Common myeloid progenitor, CD34-positive (primary cell): ENCODE data around the gene CRYGC.

ENCODE experiments used
- CTCF ChIA-PET: fragments of 350-600 bp; sonication (Branson Sonifier 250); formaldehyde crosslinking; loops from one replicate; lab custom pipeline; 2021; ENCODE audit warnings: antibody characterized with exemption; lab: Charles Lee
- POLR2A ChIA-PET: fragments of 350-600 bp; sonication (Branson Sonifier 250); formaldehyde crosslinking; loops from one replicate; lab custom pipeline; 2021; ENCODE audit warnings: antibody characterized with exemption; lab: Charles Lee
- DNase-seq, 3 donors: peaks; one replicate each; pipeline versions ENCODE4 v3.0.0 to v3.0.0-alpha.2; 2013
- H3K27ac ChIP-seq, 2 experiments: 1 replicate in 1 of 2; 2 replicates in 1 of 2; pipeline ENCODE4 v1.7.0; 2013; ENCODE audit warnings: inconsistent platforms in 2 of 2, low read length in 2 of 2, mild to moderate bottlenecking in 2 of 2, low read depth in 1 of 2, moderate library complexity in 1 of 2; ENCODE audit not compliant: severe bottlenecking in 2 of 2, insufficient read depth in 1 of 2, poor library complexity in 1 of 2
- H3K27me3 ChIP-seq, 5 experiments: replicated peaks in 2 of 5; 1 replicate in 3 of 5; 2 replicates in 2 of 5; pipeline versions ENCODE4 v1.6.1 to v1.7.0; 2013; ENCODE audit warnings: low read length in 4 of 5, mild to moderate bottlenecking in 2 of 5, moderate library complexity in 2 of 5, inconsistent platforms in 1 of 5; ENCODE audit not compliant: insufficient read depth in 5 of 5, control insufficient read depth in 4 of 5
- H3K36me3 ChIP-seq, 4 experiments: 1 replicate in 2 of 4; 2 replicates in 2 of 4; pipeline versions ENCODE4 v1.6.1 to v1.7.0; 2013; ENCODE audit warnings: low read length in 3 of 4, control low read depth in 1 of 4, mild to moderate bottlenecking in 1 of 4; ENCODE audit not compliant: control insufficient read depth in 4 of 4, insufficient read depth in 4 of 4
- H3K4me1 ChIP-seq, 4 experiments: 1 replicate in 3 of 4; 2 replicates in 1 of 4; pipeline versions ENCODE4 v1.6.1 to v1.7.1; 2013; ENCODE audit warnings: low read length in 3 of 4, mild to moderate bottlenecking in 3 of 4, control low read depth in 1 of 4, inconsistent platforms in 1 of 4, moderate library complexity in 1 of 4; ENCODE audit not compliant: control insufficient read depth in 4 of 4, insufficient read depth in 4 of 4; ENCODE audit errors: control extremely low read depth in 1 of 4
- H3K4me3 ChIP-seq, 7 experiments: 1 replicate in 4 of 7; 2 replicates in 3 of 7; pipeline versions ENCODE4 v1.5.1 to v1.7.0; 2013; ENCODE audit warnings: mild to moderate bottlenecking in 7 of 7, low read length in 6 of 7, moderate library complexity in 6 of 7, inconsistent platforms in 2 of 7, low read depth in 2 of 7, control low read depth in 1 of 7; ENCODE audit not compliant: insufficient read depth in 4 of 7, control insufficient read depth in 1 of 7; ENCODE audit errors: extremely low read depth in 1 of 7
- H3K9me3 ChIP-seq, 5 experiments: 1 replicate in 4 of 5; 2 replicates in 1 of 5; pipeline versions ENCODE4 v1.6.1 to v1.7.1; 2013; ENCODE audit warnings: low read length in 4 of 5, mild to moderate bottlenecking in 2 of 5, inconsistent platforms in 1 of 5, low read depth in 1 of 5, moderate library complexity in 1 of 5; ENCODE audit not compliant: control insufficient read depth in 4 of 5, insufficient read depth in 2 of 5; ENCODE audit errors: control extremely low read depth in 1 of 5
- WGBS: methylation state at CpG from one replicate; pipeline ENCODE4 v1.1.5; 2013; ENCODE audit not compliant: insufficient coverage; 5-methylcytosine and 5-hydroxymethylcytosine counted together

Gene CRYGC

DNA sequence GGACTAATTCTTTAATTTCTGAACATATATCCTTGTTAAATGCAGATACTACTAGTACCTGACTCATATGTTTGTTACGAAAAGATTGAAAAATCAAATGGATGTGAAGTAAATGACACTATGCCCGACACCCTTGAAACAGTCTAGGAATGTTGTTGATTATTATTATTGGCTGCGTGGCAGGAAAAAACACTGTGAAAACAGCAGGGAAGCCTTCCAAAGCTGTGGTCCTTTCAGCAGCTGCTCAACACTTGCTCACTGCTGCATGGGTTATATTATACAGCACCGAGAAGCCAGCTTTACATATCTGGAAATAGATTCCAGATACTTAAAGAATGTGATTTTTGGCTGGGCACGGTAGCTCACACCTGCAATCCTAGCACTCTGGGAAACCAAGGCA, 31.8 kb downstream of the CRYGC start:
- H3K27ac ChIP-seq, result no peak overlapping the region
- H3K4me1 ChIP-seq, result peaks cover 7 to 37% (median 16%) of the 10 kb centered on the region in 4 experiments
- no peaks in the 10 kb centered on the region for H3K9me3 ChIP-seq
- 97% methylated on average over 5 of the region's 5 CpGs for WGBS
- H3K4me3 ChIP-seq, result no peak overlapping the region
- ChIA-PET CTCF (interaction anchor here (1.5 kb wide), 1 partner anchor 340 kb away, joined by 3 read pairs; no protein-coding TSS in a partner anchor), POLR2A (no interaction called here)
- no peak for DNase-seq
- H3K36me3 ChIP-seq, result no peaks in the 10 kb centered on the region
- no peaks in the 10 kb centered on the region for H3K27me3 ChIP-seq

DNA sequence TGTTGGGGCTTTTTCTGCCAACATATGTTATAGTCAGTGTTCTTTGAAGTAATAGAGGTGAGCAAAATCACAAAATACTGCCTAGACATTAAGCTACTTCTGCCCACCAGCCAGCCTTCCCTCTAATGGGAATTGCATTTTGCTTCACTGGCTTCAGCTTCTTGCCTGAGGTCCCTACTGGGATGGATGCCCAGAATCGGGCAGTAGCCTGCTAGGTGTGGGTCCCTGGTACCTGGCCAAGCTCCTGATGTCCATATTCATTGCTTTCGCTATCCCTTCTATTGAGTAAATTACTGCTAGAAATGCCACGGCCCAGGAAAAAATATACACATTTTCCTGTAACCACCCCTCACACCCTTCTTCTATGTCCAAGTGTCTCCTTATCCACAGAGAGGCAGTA, 32.3 kb downstream of the CRYGC start:
- H3K36me3 ChIP-seq, result no peaks in the 10 kb centered on the region
- POLR2A ChIA-PET, result no interaction called here
- no peak overlapping the region for H3K4me3 ChIP-seq
- CTCF ChIA-PET, result no interaction called here
- 90% methylated on average over 2 of the region's 3 CpGs for WGBS
- H3K27ac ChIP-seq, result no peak overlapping the region
- H3K27me3 ChIP-seq, result no peaks in the 10 kb centered on the region
- H3K9me3 ChIP-seq, result no peaks in the 10 kb centered on the region
- DNase-seq, result no peak
- peaks cover 7 to 35% (median 16%) of the 10 kb centered on the region in 4 experiments for H3K4me1 ChIP-seq

DNA sequence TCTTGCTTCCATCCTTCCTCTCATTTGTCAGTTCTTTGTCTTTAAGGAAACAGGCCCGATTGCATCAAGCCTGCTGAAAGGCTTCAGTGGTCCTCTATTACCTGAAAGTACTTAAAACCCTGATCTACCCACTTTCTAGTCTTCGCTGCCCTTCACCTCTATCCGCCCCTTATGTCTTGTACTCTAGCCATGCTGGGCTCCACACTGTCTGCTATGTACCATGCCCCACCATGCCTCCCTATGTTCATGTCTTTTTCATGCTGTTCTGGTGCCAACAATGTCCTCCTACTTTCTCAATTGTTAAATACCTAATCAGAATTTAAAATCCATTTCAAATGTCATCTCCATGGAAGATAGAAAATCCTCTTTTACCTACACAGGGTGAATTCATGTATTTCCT, 33.5 kb downstream of the CRYGC start:
- ChIA-PET POLR2A (no interaction called here), CTCF (interaction anchor here (1.0 kb wide), 1 partner anchor 10 kb away, joined by 3 read pairs; no protein-coding TSS in a partner anchor)
- no peak overlapping the region for H3K27ac ChIP-seq
- H3K27me3 ChIP-seq, result no peaks in the 10 kb centered on the region
- WGBS, result 60% methylated on average over 3 of the region's 3 CpGs
- DNase-seq, result no peak
- no peak overlapping the region for H3K4me3 ChIP-seq
- no peaks in the 10 kb centered on the region for H3K36me3 ChIP-seq
- H3K4me1 ChIP-seq, result peaks cover 5 to 23% (median 11%) of the 10 kb centered on the region in 4 experiments
- no peaks in the 10 kb centered on the region for H3K9me3 ChIP-seq

DNA sequence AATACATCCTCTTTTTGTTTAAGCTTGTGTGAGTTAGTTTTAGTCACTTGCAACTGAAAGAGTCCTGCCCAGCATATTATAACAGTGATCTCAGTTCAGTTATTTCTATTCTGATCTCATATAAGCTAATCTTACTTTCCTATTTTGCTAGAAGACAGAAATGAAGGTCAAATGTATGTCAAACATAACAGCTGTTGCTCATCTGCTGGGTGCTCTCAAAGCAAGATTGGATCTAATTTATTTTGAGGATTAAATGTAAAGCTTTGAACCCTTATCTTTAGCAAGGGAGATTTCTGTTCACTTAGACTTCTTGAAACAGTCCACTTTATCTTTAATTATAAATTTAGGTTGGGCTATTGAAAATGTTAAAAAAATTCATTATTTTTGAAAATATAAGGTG, 36.5 kb downstream of the CRYGC start:
- peaks cover 0 to 9% (median 2%) of the 10 kb centered on the region in 4 experiments for H3K4me1 ChIP-seq
- POLR2A ChIA-PET, result no interaction called here
- no peaks in the 10 kb centered on the region for H3K36me3 ChIP-seq
- CTCF ChIA-PET, result interaction anchor here (0.8 to 1.4 kb wide), 2 partner anchors 9 to 17 kb away, joined by 3 read pairs; no protein-coding TSS in a partner anchor
- peak in 1 of 3 donors; percentile 12 for DNase-seq
- H3K9me3 ChIP-seq, result peaks cover 0 to 7% (median 3%) of the 10 kb centered on the region in 5 experiments
- H3K4me3 ChIP-seq, result no peak overlapping the region
- H3K27ac ChIP-seq, result no peak overlapping the region
- no peaks in the 10 kb centered on the region for H3K27me3 ChIP-seq

DNA sequence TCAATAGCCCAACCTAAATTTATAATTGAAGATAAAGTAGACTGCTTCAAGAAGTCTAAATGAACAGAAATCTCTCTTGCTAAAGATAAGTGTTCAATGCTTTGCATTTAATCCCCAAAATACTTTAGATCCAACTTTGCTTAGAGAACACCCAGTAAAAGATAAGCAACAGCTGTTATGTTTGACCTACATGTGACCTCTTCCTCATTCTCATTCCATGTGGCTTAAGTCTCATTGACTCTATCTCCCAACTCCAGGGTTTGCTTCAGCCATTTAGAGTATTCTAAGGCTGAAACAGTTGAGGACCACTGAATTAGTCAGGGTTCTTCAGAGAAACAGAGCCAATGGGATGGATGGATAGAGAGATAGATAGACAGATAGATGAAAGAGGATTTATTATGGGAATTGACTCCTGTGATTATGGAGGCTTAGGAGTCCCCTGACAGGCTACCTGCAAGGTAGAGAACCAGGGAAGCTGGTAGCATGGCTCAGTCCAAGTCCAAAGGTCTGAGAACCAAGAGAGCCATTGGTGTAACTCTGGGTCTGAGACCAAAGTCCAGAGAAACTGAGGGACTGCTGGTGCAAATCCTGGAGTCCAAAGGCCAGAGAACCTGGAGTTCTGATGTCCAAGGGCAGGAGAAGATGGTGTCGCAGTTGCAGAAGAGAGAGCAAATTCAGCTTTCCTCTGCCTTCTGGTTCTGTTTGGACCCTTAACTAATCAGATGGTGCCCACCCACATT, 37.4 kb downstream of the CRYGC start:
- H3K36me3 ChIP-seq, result no peaks in the 10 kb centered on the region
- 88% methylated on average over 1 of the region's 1 CpG for WGBS

DNA sequence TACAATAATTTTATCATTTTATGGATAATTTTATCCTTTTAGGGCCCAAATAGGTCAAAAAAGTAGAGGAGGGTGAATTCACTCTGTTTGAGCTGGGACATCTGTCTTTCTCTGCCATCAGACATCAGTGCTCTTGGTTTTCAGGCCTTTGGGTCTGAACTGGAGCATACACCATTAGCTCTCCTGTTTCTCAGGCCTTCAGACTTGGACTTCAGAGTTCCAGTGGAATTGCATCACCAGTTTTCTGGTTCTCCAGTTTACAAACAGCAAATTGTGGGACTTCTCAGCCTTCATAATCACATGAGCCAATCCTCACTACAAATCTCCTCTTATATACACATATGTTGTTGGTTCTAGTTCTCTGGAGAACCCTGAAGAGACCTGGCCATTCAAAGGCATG, 39.2 kb downstream of the CRYGC start:
- POLR2A ChIA-PET, result no interaction called here
- Histone ChIP-seq H3K4me1 (peaks cover 0 to 8% (median 2%) of the 10 kb centered on the region in 4 experiments), H3K4me3 (no peak overlapping the region), H3K27ac (no peak overlapping the region), H3K27me3 (no peaks in the 10 kb centered on the region), H3K36me3 (no peaks in the 10 kb centered on the region), H3K9me3 (peaks cover 0 to 7% (median 3%) of the 10 kb centered on the region in 5 experiments)
- DNase-seq, result no peak
- CTCF ChIA-PET, result interaction anchor here (0.8 to 1.1 kb wide), 4 partner anchors 11 to 448 kb away, joined by 3 to 4 read pairs (median 3); no protein-coding TSS in a partner anchor

More for the DNA sequence above, 37.4 kb downstream of the CRYGC start:
- peaks cover 0 to 9% (median 2%) of the 10 kb centered on the region in 4 experiments for H3K4me1 ChIP-seq
- H3K9me3 ChIP-seq, result peaks cover 0 to 7% (median 3%) of the 10 kb centered on the region in 5 experiments
- CTCF ChIA-PET, result interaction anchor here (0.8 to 1.4 kb wide), 4 partner anchors 10 to 16 kb away, joined by 3 read pairs; no protein-coding TSS in a partner anchor
- POLR2A ChIA-PET, result no interaction called here
- no peak overlapping the region for H3K4me3 ChIP-seq
- no peak overlapping the region for H3K27ac ChIP-seq
- no peaks in the 10 kb centered on the region for H3K27me3 ChIP-seq
- DNase-seq, result no peak

DNA sequence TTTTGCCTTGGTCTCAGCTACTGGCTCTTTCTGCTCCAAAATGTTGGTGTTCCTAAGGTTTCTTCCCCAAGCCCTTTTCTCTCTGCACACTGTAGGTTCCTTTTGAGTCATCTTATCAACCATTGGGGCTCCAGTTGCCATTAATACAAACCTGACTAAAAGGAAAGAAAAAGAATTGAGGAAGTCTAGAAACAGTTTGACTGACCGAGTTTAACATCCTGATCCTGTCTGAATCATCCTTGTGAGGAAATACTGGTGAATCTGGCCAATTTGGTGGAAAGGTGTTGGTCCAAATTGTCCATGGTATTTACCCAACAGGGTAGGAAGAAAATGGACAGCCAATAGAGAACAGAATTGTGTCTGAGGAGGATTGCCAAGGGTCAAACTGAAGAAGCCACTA, 43.6 kb downstream of the CRYGC start:
- H3K27ac ChIP-seq, result no peak overlapping the region
- DNase-seq, result peak in 2 of 3 donors; percentile 37 to 39
- CTCF ChIA-PET, result interaction anchor here (0.8 to 1.8 kb wide), 5 partner anchors 9 to 341 kb away, joined by 3 to 4 read pairs (median 3); no protein-coding TSS in a partner anchor
- no peaks in the 10 kb centered on the region for H3K36me3 ChIP-seq
- POLR2A ChIA-PET, result interaction anchor here (1.4 kb wide), 1 partner anchor 9 kb away, joined by 3 read pairs; no protein-coding TSS in a partner anchor
- peaks cover 0 to 7% (median 3%) of the 10 kb centered on the region in 5 experiments for H3K9me3 ChIP-seq
- peaks cover 0 to 4% (median 2%) of the 10 kb centered on the region in 4 experiments for H3K4me1 ChIP-seq
- WGBS, result 0% methylated on average over 1 of the region's 1 CpG
- no peaks in the 10 kb centered on the region for H3K27me3 ChIP-seq
- no peak overlapping the region for H3K4me3 ChIP-seq
